Left kidney (tissue), 2 donors: Measurements from ENCODE around the gene UNC5C. TPM values are rescaled to one million over a fixed set of nuclear protein-coding genes. Genes with fewer than 3 reads are reported as not detected.

Source experiments
- DNase-seq: peaks from one replicate; pipeline ENCODE4 v3.0.0-alpha.2; 2013
- polyA plus RNA-seq: library from polyadenylated mRNA; unstranded; fragments of 120-200 nt; gene quantifications from one replicate; pipeline ENCODE4 v1.2.1, GENCODE V29; 2013; ENCODE audit not compliant: insufficient read length

UNC5C gene
- polyA plus RNA-seq, 1 donor, result 44.7 TPM

GRCh38 chr4:95465010-95465409, 83.8 kb downstream of the UNC5C start:
- DNase-seq, result no peak

- DNase-seq, result no peak
Observed at GRCh38 chr4:95462921-95463320, 85.9 kb downstream of the UNC5C start.

- DNase-seq, result no peak
Observed at GRCh38 chr4:95457353-95457752, 91.4 kb downstream of the UNC5C start.

GRCh38 chr4:95450294-95450693, 98.5 kb downstream of the UNC5C start:
- DNase-seq, result no peak

GRCh38 chr4:95446173-95446572, 102.6 kb downstream of the UNC5C start:
- DNase-seq, result no peak

GRCh38 chr4:95445251-95445650, 103.5 kb downstream of the UNC5C start:
- DNase-seq, result no peak

GRCh38 chr4:95444812-95445211, 104.0 kb downstream of the UNC5C start:
- no peak for DNase-seq

- no peak for DNase-seq
Observed at GRCh38 chr4:95439896-95440295, 108.9 kb downstream of the UNC5C start.

- DNase-seq, result peak; percentile 34
Observed at GRCh38 chr4:95439071-95439470, 109.7 kb downstream of the UNC5C start.

- no peak for DNase-seq
Observed at GRCh38 chr4:95432466-95432865, 116.3 kb downstream of the UNC5C start.

GRCh38 chr4:95431678-95432077, 117.1 kb downstream of the UNC5C start:
- DNase-seq, result no peak

GRCh38 chr4:95429416-95429815, 119.4 kb downstream of the UNC5C start:
- DNase-seq, result no peak

- DNase-seq, result no peak
Observed at GRCh38 chr4:95428291-95429070, 120.3 kb downstream of the UNC5C start.

GRCh38 chr4:95426455-95426854, 122.3 kb downstream of the UNC5C start:
- DNase-seq, result no peak

- DNase-seq, result no peak
Observed at GRCh38 chr4:95422436-95422835, 126.3 kb downstream of the UNC5C start.

GRCh38 chr4:95421869-95422268, 126.9 kb downstream of the UNC5C start:
- DNase-seq, result no peak

- no peak for DNase-seq
Observed at GRCh38 chr4:95417531-95417930, 131.2 kb downstream of the UNC5C start.

GRCh38 chr4:95415346-95415771, 133.4 kb downstream of the UNC5C start:
- no peak for DNase-seq

- DNase-seq, result no peak
Observed at GRCh38 chr4:95411371-95412088, 137.2 kb downstream of the UNC5C start.

- no peak for DNase-seq
Observed at GRCh38 chr4:95410387-95410977, 138.3 kb downstream of the UNC5C start.

- DNase-seq, result no peak
Observed at GRCh38 chr4:95409750-95410149, 139.0 kb downstream of the UNC5C start.

- no peak for DNase-seq
Observed at GRCh38 chr4:95409127-95409526, 139.6 kb downstream of the UNC5C start.

GRCh38 chr4:95402299-95402698, 146.5 kb downstream of the UNC5C start:
- DNase-seq, result no peak
